GM10248 (cell line): ENCODE results near the gene SETBP1.

Source experiments
- CTCF ChIA-PET: fragments of 300-600 bp; sonication (Branson Sonifier 250); formaldehyde crosslinking; extraction: SDS; loops from one replicate; lab custom pipeline; 2021; ENCODE audit warnings: antibody characterized with exemption; lab: Yijun Ruan, JAX
- POLR2A ChIA-PET: fragments of 350-650 bp; sonication (Branson Sonifier 250); formaldehyde crosslinking; extraction: SDS; loops from one replicate; lab custom pipeline; 2020; ENCODE audit warnings: antibody characterized with exemption; lab: Yijun Ruan, JAX
- DNase-seq: peaks from one replicate; pipeline ENCODE4 v3.0.0; 2012; ENCODE audit errors: extremely low spot score
- CTCF ChIP-seq: IDR thresholded peaks from 2 replicates; pipeline ENCODE4 v1.5.1; 2012; ENCODE audit warnings: mild to moderate bottlenecking, low read depth; ENCODE audit errors: extremely low read depth, missing control alignments, control extremely low read depth

The SETBP1 gene

GRCh38 chr18:44823782-44824181 lies 143.1 kb downstream of the SETBP1 start:
- no peak for TF ChIP-seq CTCF
- ChIA-PET POLR2A (no interaction called here), CTCF (interaction anchor here (0.6 to 2.4 kb wide), 5 partner anchors 10 to 561 kb away, joined by 3 to 10 read pairs (median 4); no protein-coding TSS in a partner anchor)
- no peak for DNase-seq

GRCh38 chr18:44824884-44825283 lies 144.2 kb downstream of the SETBP1 start:
- ChIA-PET CTCF (interaction anchor here (1.2 kb wide), 1 partner anchor 61 kb away, joined by 3 read pairs; no protein-coding TSS in a partner anchor), POLR2A (no interaction called here)
- DNase-seq: no peak
- no peak for TF ChIP-seq CTCF

- TF ChIP-seq CTCF: no peak
- POLR2A ChIA-PET: no interaction called here
- CTCF ChIA-PET: interaction anchor here (0.7 to 3.1 kb wide), 9 partner anchors 9 to 386 kb away, joined by 3 to 21 read pairs (median 5); no protein-coding TSS in a partner anchor
- DNase-seq: no peak
Measured at GRCh38 chr18:44826418-44827259, 146.0 kb downstream of the SETBP1 start.

- POLR2A ChIA-PET: no interaction called here
- no peak for DNase-seq
- CTCF ChIA-PET: interaction anchor here (1.2 to 3.1 kb wide), 9 partner anchors 9 to 384 kb away, joined by 3 to 21 read pairs (median 4); no protein-coding TSS in a partner anchor
Measured at GRCh38 chr18:44828080-44828479, 147.4 kb downstream of the SETBP1 start.

GRCh38 chr18:44830581-44830980 lies 149.9 kb downstream of the SETBP1 start:
- no peak for TF ChIP-seq CTCF
- DNase-seq: no peak
- CTCF ChIA-PET: interaction anchor here (1.4 kb wide), 1 partner anchor 8 kb away, joined by 4 read pairs; no protein-coding TSS in a partner anchor
- POLR2A ChIA-PET: no interaction called here

More at GRCh38 chr18:44828080-44828479, 147.4 kb downstream of the SETBP1 start:
- TF ChIP-seq CTCF: no peak

GRCh38 chr18:44833786-44834185 lies 153.1 kb downstream of the SETBP1 start:
- ChIA-PET CTCF (interaction anchor here (1.1 to 2.0 kb wide), 5 partner anchors 8 to 25 kb away, joined by 3 to 8 read pairs (median 3); no protein-coding TSS in a partner anchor), POLR2A (no interaction called here)
- no peak for DNase-seq
- TF ChIP-seq CTCF: no peak
